ENCODE data around the gene MRPL20. TPM values are rescaled to one million over a fixed set of nuclear protein-coding genes. Genes with fewer than 3 reads are reported as not detected.

The MRPL20 gene
- total and polyA plus RNA-seq, 9 of the 15 experiments (the other 6 are each of a cell fraction or from before 2014, with no cell fraction given) = 180 to 671 (median 229) TPM

DNA sequence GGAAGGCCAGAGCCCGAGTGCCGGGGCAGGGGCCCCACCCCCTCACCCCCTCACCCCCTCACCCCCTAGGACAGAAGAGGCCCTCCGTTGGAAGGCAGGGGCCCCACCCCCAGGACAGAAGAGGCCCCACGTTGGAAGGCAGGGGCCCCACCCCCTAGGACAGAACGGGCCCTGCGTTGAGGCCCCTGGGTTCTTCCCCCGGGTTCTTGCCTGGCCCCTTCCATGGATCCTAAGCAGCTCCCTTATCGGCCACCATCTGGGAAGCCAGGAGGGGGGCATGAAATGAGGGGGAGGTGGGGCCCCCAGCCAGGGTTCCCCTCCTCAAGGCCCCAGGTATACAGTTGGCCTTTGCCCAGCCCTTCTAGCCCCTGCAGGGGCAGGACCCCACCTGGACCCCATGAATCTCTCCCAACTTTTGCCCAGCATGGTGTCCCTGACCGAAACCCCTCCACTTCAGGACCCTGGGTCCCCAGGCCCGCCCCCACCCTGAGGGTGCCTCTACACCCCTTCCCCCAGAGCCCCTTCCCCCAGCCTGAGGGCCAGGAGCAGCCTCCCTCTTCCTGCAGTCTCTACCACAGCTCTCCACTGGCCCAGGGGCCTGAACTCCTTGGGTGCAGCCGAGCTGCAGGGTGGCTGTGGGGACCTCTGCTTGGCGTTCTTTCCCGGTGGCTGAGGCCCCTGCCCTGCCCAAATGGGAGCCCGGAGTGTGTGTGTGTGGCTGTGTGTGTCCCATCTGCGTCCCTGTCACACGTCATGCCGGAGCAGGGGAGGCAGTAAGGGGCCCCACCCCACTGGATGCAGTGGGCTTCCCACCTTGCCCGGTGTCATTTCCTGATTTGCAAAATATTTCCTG, 24.1 kb upstream of the MRPL20 start:
- Histone ChIP-seq H3K4me3 (no peak overlapping the region), H3K4me2 (ENCODE audit: insufficient read depth, low read length) (no peak overlapping the region)
- DNase-seq (ENCODE audit: extremely low read depth in 1 of 4, low spot score in 3 of 4) = peak in 2 of 4 experiments; percentile 60 to 70
- TF ChIP-seq, protein P1, sequence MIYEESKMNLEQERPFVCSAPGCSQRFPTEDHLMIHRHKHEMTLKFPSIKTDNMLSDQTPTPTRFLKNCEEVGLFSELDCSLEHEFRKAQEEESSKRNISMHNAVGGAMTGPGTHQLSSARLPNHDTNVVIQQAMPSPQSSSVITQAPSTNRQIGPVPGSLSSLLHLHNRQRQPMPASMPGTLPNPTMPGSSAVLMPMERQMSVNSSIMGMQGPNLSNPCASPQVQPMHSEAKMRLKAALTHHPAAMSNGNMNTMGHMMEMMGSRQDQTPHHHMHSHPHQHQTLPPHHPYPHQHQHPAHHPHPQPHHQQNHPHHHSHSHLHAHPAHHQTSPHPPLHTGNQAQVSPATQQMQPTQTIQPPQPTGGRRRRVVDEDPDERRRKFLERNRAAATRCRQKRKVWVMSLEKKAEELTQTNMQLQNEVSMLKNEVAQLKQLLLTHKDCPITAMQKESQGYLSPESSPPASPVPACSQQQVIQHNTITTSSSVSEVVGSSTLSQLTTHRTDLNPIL (CRISPR knock-in tag; IDR thresholded peaks at IDR 0.05) = no peak
- no peak for TF ChIP-seq BCOR (IDR thresholded peaks at IDR 0.05)
- TF ChIP-seq, protein P2, sequence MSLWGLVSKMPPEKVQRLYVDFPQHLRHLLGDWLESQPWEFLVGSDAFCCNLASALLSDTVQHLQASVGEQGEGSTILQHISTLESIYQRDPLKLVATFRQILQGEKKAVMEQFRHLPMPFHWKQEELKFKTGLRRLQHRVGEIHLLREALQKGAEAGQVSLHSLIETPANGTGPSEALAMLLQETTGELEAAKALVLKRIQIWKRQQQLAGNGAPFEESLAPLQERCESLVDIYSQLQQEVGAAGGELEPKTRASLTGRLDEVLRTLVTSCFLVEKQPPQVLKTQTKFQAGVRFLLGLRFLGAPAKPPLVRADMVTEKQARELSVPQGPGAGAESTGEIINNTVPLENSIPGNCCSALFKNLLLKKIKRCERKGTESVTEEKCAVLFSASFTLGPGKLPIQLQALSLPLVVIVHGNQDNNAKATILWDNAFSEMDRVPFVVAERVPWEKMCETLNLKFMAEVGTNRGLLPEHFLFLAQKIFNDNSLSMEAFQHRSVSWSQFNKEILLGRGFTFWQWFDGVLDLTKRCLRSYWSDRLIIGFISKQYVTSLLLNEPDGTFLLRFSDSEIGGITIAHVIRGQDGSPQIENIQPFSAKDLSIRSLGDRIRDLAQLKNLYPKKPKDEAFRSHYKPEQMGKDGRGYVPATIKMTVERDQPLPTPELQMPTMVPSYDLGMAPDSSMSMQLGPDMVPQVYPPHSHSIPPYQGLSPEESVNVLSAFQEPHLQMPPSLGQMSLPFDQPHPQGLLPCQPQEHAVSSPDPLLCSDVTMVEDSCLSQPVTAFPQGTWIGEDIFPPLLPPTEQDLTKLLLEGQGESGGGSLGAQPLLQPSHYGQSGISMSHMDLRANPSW (CRISPR knock-in tag; IDR thresholded peaks at IDR 0.05) = no peak
- no peak for TF ChIP-seq SAP30 (IDR thresholded peaks at IDR 0.05; ENCODE audit: borderline replicate concordance, insufficient read depth, low read depth, low read length, poor library complexity, severe bottlenecking)
- TF ChIP-seq DIDO1 (tag; IDR thresholded peaks at IDR 0.05; ENCODE audit: low read depth) = no peak
- TF ChIP-seq, protein P3, sequence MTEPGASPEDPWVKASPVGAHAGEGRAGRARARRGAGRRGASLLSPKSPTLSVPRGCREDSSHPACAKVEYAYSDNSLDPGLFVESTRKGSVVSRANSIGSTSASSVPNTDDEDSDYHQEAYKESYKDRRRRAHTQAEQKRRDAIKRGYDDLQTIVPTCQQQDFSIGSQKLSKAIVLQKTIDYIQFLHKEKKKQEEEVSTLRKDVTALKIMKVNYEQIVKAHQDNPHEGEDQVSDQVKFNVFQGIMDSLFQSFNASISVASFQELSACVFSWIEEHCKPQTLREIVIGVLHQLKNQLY (CRISPR knock-in tag; conservative IDR thresholded peaks at IDR 0.05) = no peak
- TF ChIP-seq ZNF184 (CRISPR knock-in tag; IDR thresholded peaks at IDR 0.05) = no peak
- TF ChIP-seq TAF1 (IDR thresholded peaks at IDR 0.05; ENCODE audit: control insufficient read depth, extremely low read depth, insufficient read depth, low read length, severe bottlenecking) = no peak
- TF ChIP-seq, protein P4, sequence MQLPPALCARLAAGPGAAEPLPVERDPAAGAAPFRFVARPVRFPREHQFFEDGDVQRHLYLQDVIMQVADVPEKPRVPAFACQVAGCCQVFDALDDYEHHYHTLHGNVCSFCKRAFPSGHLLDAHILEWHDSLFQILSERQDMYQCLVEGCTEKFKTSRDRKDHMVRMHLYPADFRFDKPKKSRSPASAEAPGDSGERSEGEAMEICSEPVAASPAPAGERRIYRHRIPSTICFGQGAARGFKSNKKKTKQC (CRISPR knock-in tag; IDR thresholded peaks at IDR 0.05) = no peak
- TF ChIP-seq, protein P5, sequence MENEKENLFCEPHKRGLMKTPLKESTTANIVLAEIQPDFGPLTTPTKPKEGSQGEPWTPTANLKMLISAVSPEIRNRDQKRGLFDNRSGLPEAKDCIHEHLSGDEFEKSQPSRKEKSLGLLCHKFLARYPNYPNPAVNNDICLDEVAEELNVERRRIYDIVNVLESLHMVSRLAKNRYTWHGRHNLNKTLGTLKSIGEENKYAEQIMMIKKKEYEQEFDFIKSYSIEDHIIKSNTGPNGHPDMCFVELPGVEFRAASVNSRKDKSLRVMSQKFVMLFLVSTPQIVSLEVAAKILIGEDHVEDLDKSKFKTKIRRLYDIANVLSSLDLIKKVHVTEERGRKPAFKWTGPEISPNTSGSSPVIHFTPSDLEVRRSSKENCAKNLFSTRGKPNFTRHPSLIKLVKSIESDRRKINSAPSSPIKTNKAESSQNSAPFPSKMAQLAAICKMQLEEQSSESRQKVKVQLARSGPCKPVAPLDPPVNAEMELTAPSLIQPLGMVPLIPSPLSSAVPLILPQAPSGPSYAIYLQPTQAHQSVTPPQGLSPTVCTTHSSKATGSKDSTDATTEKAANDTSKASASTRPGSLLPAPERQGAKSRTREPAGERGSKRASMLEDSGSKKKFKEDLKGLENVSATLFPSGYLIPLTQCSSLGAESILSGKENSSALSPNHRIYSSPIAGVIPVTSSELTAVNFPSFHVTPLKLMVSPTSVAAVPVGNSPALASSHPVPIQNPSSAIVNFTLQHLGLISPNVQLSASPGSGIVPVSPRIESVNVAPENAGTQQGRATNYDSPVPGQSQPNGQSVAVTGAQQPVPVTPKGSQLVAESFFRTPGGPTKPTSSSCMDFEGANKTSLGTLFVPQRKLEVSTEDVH (IDR thresholded peaks at IDR 0.05; ENCODE audit: low read depth, partially characterized antibody) = no peak

More for the DNA sequence above, 24.1 kb upstream of the MRPL20 start:
- in situ Hi-C loops (cut with MboI) = no loop called here
- peaks cover 45 to 83% of the 10 kb centered on the region in 2 experiments for H3K4me1 ChIP-seq (replicated peaks in 1 of 2; ENCODE audit: control insufficient read depth in 2 of 2, insufficient read depth in 2 of 2, low read length in 2 of 2)
- intact Hi-C loops (cut with micrococcal nuclease) = no loop called here
- BruUV-seq (replicated peaks) = no TSS peak
- no peaks in the 10 kb centered on the region for H3K9me3 ChIP-seq (replicated peaks; ENCODE audit: control insufficient read depth, insufficient read depth, low read depth, low read length)
- peak overlapping the region in 1 of 2 experiments; percentile 90; a peak in 2 of 4 replicates for H3K9ac ChIP-seq (ENCODE audit: insufficient read depth in 1 of 2, low read depth in 2 of 2, low read length in 2 of 2)
- no peaks in the 10 kb centered on the region for H3K36me3 ChIP-seq (ENCODE audit: control insufficient read depth, insufficient read depth, low read length)
- H4K20me1 ChIP-seq (replicated peaks; ENCODE audit: control insufficient read depth, insufficient read depth, low read length) = no peaks in the 10 kb centered on the region
- no peaks in the 10 kb centered on the region; the same call in 2 of the 3 replicates for H3K79me2 ChIP-seq (ENCODE audit: control insufficient read depth, insufficient read depth, low read length)
- H3K27me3 ChIP-seq (ENCODE audit: control insufficient read depth in 2 of 2, insufficient read depth in 2 of 2, low read length in 2 of 2) = no peaks in the 10 kb centered on the region
- FAIRE-seq (no peak), ATAC-seq (no peak)
- WGBS (ENCODE audit: insufficient coverage, low coverage, missing lambda C conversion rate) = 58% methylated on average over 13 of the region's 18 CpGs
- H3K27ac ChIP-seq (ENCODE audit: extremely low read depth, low read depth, low read length) = no peak overlapping the region
- no peaks in the 10 kb centered on the region for H3K9me1 ChIP-seq (ENCODE audit: control insufficient read depth, insufficient read depth, low read length)
- CTCF ChIA-PET (ENCODE audit: low intra/inter-chr PET ratio) = no interaction called here
- H2AFZ ChIP-seq (ENCODE audit: low read depth, low read length) = no peak overlapping the region
- POLR2A ChIA-PET = interaction anchor here (0.7 kb wide), 1 partner anchor 55 kb away, joined by 4 read pairs; no protein-coding TSS in a partner anchor
